SU-DHL-6 (cell line): ENCODE data around the gene CASP14.

Experiments used
- H2AFZ ChIP-seq: fragments of 200-600 bp; sonication (generic); 2 replicates; pipeline ENCODE4 v1.6.1; 2014; ENCODE audit warnings: low read depth, mild to moderate bottlenecking, moderate library complexity, mixed read lengths, antibody characterized with exemption, low read length; ENCODE audit not compliant: severe bottlenecking
- H3F3A ChIP-seq: fragments of 200-600 bp; shearing (Covaris generic); 2 replicates; pipeline ENCODE4 v1.6.0; 2016; ENCODE audit warnings: antibody characterized with exemption, mild to moderate bottlenecking; ENCODE audit not compliant: insufficient read depth
- H3K27ac ChIP-seq: fragments of 200-600 bp; sonication (generic); 2 replicates; pipeline ENCODE4 v1.5.1; 2016; ENCODE audit warnings: low read depth, mild to moderate bottlenecking, low read length, moderate library complexity, mixed read lengths
- H3K27me3 ChIP-seq: fragments of 200-600 bp; sonication (generic), shearing (Covaris generic); 2 replicates; pipeline ENCODE4 v1.6.0; 2014; ENCODE audit warnings: mild to moderate bottlenecking, low read length
- H3K36me3 ChIP-seq: fragments of 200-600 bp; sonication (generic); 2 replicates; pipeline ENCODE4 v1.6.1; 2014; ENCODE audit warnings: mild to moderate bottlenecking, low read length, mixed read lengths
- H3K4me2 ChIP-seq: fragments of 300-600, 200-600 bp; shearing (Covaris generic), sonication (generic); 2 replicates; pipeline ENCODE4 v1.6.0; 2014; ENCODE audit warnings: low read length, low read depth, mild to moderate bottlenecking; ENCODE audit not compliant: poor library complexity, severe bottlenecking
- H3K4me3 ChIP-seq: fragments of 200-600 bp; sonication (generic); 2 replicates; pipeline ENCODE4 v1.5.1; 2014; ENCODE audit warnings: antibody characterized with exemption, low read length, mild to moderate bottlenecking, mixed read lengths; ENCODE audit not compliant: insufficient read depth, poor library complexity, severe bottlenecking
- H3K79me2 ChIP-seq: fragments of 200-600 bp; sonication (generic); 2 replicates; pipeline ENCODE4 v1.6.1; 2014; ENCODE audit warnings: mild to moderate bottlenecking, low read length, moderate library complexity; ENCODE audit not compliant: insufficient read depth
- H3K9ac ChIP-seq: fragments of 200-600 bp; sonication (generic); 2 replicates; pipeline ENCODE4 v1.7.0; 2014; ENCODE audit warnings: mild to moderate bottlenecking, low read length
- H3K9me2 ChIP-seq: fragments of 200-600 bp; sonication (generic); replicated peaks from 2 replicates; pipeline ENCODE4 v1.6.1; 2014; ENCODE audit warnings: low read length; ENCODE audit not compliant: insufficient read depth
- H3K9me3 ChIP-seq: fragments of 200-600 bp; sonication (generic); 2 replicates; pipeline ENCODE4 v1.6.1; 2014; ENCODE audit warnings: low read length, mixed read lengths; ENCODE audit not compliant: insufficient read depth
- H4K20me1 ChIP-seq: fragments of 200-600 bp; sonication (generic); 2 replicates; pipeline ENCODE4 v1.6.1; 2014; ENCODE audit warnings: low read depth, mild to moderate bottlenecking, antibody characterized with exemption, low read length, moderate library complexity, mixed read lengths
- CTCF ChIP-seq: fragments of 200-600 bp; sonication (generic); IDR thresholded peaks from one replicate; pipeline ENCODE4 v1.5.1; 2017; ENCODE audit warnings: antibody characterized with exemption, mild to moderate bottlenecking, low read length, moderate library complexity; ENCODE audit not compliant: insufficient read depth, poor library complexity, severe bottlenecking
- EZH2phosphoT487 ChIP-seq: fragments of 200-600 bp; sonication (generic), shearing (Covaris generic); conservative IDR thresholded peaks from 2 replicates; pipeline ENCODE4 v1.6.1; 2018; ENCODE audit warnings: mild to moderate bottlenecking, antibody characterized with exemption, low read length, moderate library complexity, mixed read lengths

The CASP14 gene

GRCh38 chr19:15048885-15049541, at the start of gene CASP14:
Gene CASP14 (plus strand): TSS chr19:15049480. CDS start chr19:15052252, 2,772 bp downstream.
- no peaks in the 10 kb centered on the region for H3K9me2 ChIP-seq
- no peak within 1 kb of the TSS for H3K4me2 ChIP-seq
- H3K79me2 ChIP-seq: no peaks in the 10 kb centered on the region
- no peaks in the 10 kb centered on the region for H3K36me3 ChIP-seq
- H3K9me3 ChIP-seq: no peaks in the 10 kb centered on the region
- no peaks in the 10 kb centered on the region for H3K27me3 ChIP-seq
- H4K20me1 ChIP-seq: no peaks in the 10 kb centered on the region
- no peaks in the 10 kb centered on the region for H3F3A ChIP-seq
- no peak within 1 kb of the TSS for H3K27ac ChIP-seq
- no peak within 1 kb of the TSS for H3K9ac ChIP-seq
- TF ChIP-seq EZH2phosphoT487 (no peak), CTCF (no peak)
- no peak within 1 kb of the TSS for H3K4me3 ChIP-seq
- H2AFZ ChIP-seq: no peak within 1 kb of the TSS

GRCh38 chr19:15008308-15008707, 41.0 kb upstream of the CASP14 start:
- no peak for TF ChIP-seq EZH2phosphoT487
- no peak for TF ChIP-seq CTCF
- Histone ChIP-seq H3K4me2 (no peak overlapping the region), H4K20me1 (no peaks in the 10 kb centered on the region), H3K9ac (no peak overlapping the region), H3K9me3 (no peaks in the 10 kb centered on the region), H3K79me2 (no peaks in the 10 kb centered on the region), H3K27me3 (no peaks in the 10 kb centered on the region), H3K27ac (no peak overlapping the region), H3K9me2 (no peaks in the 10 kb centered on the region), H3K4me3 (no peak overlapping the region), H2AFZ (no peak overlapping the region), H3K36me3 (no peaks in the 10 kb centered on the region), H3F3A (no peaks in the 10 kb centered on the region)

- no peak overlapping the region for H3K4me3 ChIP-seq
- no peak overlapping the region for H2AFZ ChIP-seq
- H3K9me3 ChIP-seq: no peaks in the 10 kb centered on the region
- no peaks in the 10 kb centered on the region for H3K79me2 ChIP-seq
- H3K36me3 ChIP-seq: no peaks in the 10 kb centered on the region
- no peaks in the 10 kb centered on the region for H3K9me2 ChIP-seq
- H4K20me1 ChIP-seq: no peaks in the 10 kb centered on the region
- no peak for TF ChIP-seq CTCF
- H3K4me2 ChIP-seq: no peak overlapping the region
- H3K27ac ChIP-seq: no peak overlapping the region
- no peak overlapping the region for H3K9ac ChIP-seq
- H3F3A ChIP-seq: no peaks in the 10 kb centered on the region
- H3K27me3 ChIP-seq: no peaks in the 10 kb centered on the region
Measured at GRCh38 chr19:15010501-15011300, 38.6 kb upstream of the CASP14 start.
